Measurements from ENCODE around the gene OR4A5.
"Not testable (repeated sequence)": the region's sequence is repeated elsewhere in the genome, so short reads cannot be mapped to it uniquely, and the experiment has no call there.

The OR4A5 gene, protein sequence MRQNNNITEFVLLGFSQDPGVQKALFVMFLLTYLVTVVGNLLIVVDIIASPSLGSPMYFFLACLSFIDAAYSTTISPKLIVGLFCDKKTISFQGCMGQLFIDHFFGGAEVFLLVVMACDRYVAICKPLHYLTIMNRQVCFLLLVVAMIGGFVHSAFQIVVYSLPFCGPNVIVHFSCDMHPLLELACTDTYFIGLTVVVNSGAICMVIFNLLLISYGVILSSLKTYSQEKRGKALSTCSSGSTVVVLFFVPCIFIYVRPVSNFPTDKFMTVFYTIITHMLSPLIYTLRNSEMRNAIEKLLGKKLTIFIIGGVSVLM

GRCh38 chr11:54706532-54706931 lies at the start of gene OR4A5:
Gene OR4A5 (plus strand): TSS chr11:54706832. CDS start chr11:54706885, 53 bp downstream.
- DNase-seq (ENCODE audit: low read depth in 2 of 2), result not testable (repeated sequence)

DNA sequence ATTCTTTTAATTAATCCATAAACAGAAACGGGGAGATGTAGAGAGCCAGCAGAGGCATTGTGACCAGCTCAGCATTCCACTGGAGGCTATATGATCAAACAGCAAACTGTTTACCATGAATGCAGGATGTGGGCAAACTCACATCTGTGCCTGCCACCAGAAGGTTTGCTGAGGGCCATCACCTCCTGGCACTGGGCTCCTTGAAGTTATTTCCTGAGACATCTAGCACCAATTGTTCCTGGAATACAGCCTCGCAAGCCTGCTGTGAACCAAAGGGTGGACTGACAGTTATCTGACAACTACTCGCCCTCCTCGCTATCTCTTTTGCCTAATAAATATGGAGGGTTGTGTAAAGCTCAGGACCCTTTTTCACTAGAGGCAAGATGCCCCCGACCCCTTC lies 13.5 kb downstream of the OR4A5 start:
- DNase-seq (ENCODE audit: low read depth in 2 of 2), result not testable (repeated sequence)

Data from fibroblast of skin of left biceps (primary cell).